Stimulated activated naive CD8-positive, alpha-beta T cell treated with anti-CD3 and anti-CD28 coated beads, Interleukin-15, Interleukin-2, amounts not matched to agents 100 U/mL and 50 U/mL, for 24 hours (primary cell): ENCODE results near the gene CXCL11.
"Not testable (repeated sequence)": the region's sequence is repeated elsewhere in the genome, so short reads cannot be mapped to it uniquely, and the experiment has no call there.

Experiments used
- ATAC-seq: fragments of 150-1000 bp; cut with Tn5 transposase; one replicate; pipeline ENCODE4 v1.10.0; 2021
- DNase-seq: peaks from one replicate; pipeline ENCODE4 v3.0.0; 2021

The CXCL11 gene

GRCh38 chr4:76000279-76000678 is 35.6 kb downstream of the CXCL11 start:
- DNase-seq: no peak
- no peak for ATAC-seq

- DNase-seq, ATAC-seq: not testable (repeated sequence)
Measured at GRCh38 chr4:75998525-75999147, 37.2 kb downstream of the CXCL11 start.

GRCh38 chr4:75997946-75998345 is 37.9 kb downstream of the CXCL11 start:
- DNase-seq (no peak), ATAC-seq (no peak)

- no peak for ATAC-seq
- no peak for DNase-seq
Measured at GRCh38 chr4:75997081-75997480, 38.8 kb downstream of the CXCL11 start.

GRCh38 chr4:75995727-75996126 is 40.1 kb downstream of the CXCL11 start:
- DNase-seq (no peak), ATAC-seq (no peak)

DNA sequence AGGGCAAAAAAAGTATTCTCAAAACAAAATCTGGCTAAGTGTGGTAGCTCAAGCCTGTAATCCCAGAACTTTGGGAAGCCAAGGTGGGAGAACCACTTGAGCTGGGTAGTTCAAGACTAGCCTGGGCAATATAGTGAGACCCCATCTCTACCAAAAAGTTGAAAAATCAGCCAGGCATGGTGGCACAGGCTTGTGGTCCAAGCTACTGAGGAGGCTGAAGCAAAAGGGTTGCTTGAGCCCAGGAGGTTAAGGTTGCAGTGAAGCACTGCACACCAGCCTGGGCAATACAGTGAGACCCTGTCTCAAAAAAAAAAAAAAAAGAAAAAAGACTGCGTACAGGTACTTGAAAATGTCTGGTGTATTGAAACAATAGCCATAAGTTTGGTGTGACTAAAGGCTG is 43.4 kb downstream of the CXCL11 start:
- ATAC-seq: no peak
- no peak for DNase-seq

DNA sequence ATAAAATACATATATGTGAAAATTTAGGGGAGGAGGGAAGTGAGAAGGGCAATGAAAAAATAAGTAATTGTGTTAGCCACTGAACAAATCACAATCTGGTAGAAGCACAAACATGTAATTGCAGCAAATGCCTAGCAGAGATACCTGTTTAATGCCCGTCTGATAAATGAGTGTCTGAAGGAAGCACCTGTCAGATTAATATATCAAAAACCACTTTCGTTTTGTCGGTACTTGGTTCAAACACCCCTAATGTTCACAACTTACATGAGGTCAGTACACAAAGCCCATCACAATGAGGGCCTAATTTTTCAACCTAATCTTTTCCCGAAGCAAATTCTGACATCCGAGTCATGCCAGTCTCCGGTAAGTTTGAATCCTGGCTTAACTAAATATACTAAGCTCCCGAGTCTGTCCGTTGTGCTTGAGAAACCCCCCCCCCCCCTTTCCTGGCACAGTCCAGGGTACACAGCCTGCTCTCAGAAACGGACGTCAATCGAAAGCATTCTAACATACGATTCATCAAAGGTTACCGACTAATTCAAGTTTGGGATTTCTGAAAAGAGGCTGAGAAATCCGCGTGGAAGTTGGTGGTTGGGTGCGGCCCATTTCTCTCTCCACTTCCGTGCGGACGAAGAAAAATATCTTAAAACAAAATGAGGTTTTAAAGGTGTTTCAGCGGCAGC is 45.9 kb downstream of the CXCL11 start:
- DNase-seq: no peak
- no peak for ATAC-seq

DNA sequence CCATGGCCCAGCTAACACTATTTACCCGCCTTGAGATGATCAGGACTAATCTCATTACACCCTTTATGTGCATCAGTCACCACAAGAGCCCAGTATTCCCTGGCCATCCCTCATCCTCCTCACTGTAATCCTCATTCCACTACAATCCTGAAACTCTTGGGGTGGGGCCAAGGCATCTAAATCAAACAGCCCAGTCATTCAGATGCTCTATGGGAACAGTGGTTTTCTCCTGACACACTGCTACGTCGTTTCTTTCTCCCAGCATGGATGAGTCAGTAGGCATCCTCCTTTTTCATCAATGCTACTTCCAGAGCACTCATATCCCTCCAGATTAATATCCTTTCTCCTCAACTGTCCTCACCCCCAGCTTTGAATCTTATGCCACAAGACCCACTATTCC is 50.8 kb downstream of the CXCL11 start:
- ATAC-seq: no peak
- no peak for DNase-seq
